K562 (cell line): ENCODE data around the gene DNAH1. TPM values are rescaled to one million over a fixed set of nuclear protein-coding genes. Genes with fewer than 3 reads are reported as not detected.

Experiments
- ATAC-seq: fragments of 200-7000 bp; cut with Tn5 transposase; 3 replicates; pipeline ENCODE4 v1.9.1; 2020; ENCODE audit warnings: moderate library complexity
- BruUV-seq: library from RNA; stranded (reverse); fragments of 400-500 nt; replicated peaks from 2 replicates; lab custom pipeline; 2021; lab: Mats Ljungman, UMichigan
- CTCF ChIA-PET: fragments of 300-600 bp; formaldehyde crosslinking; extraction: SDS; loops from one replicate; lab custom pipeline; 2021; ENCODE audit warnings: low intra/inter-chr PET ratio; lab: Yijun Ruan, JAX
- POLR2A ChIA-PET: fragments of 300-600, 350-650 bp; sonication (Branson Sonifier 250); formaldehyde crosslinking; extraction: SDS; loops from one replicate; lab custom pipeline; 2021; ENCODE audit warnings: antibody characterized with exemption, inconsistent platforms; lab: Yijun Ruan, JAX
- DNase-seq, 4 experiments: peaks; one replicate each; pipeline versions ENCODE4 v3.0.0 to v3.0.0-alpha.2; 2011 to 2018; ENCODE audit warnings: low spot score in 3 of 4, mixed read lengths in 3 of 4; ENCODE audit errors: extremely low read depth in 1 of 4
- FAIRE-seq: peaks from 2 replicates; lab custom pipeline; 2011; peaks lifted over from hg19 to GRCh38; lab: Jason Lieb, UNC
- H2AFZ ChIP-seq: 2 replicates; pipeline ENCODE4 v1.6.0; 2011; ENCODE audit warnings: low read depth, low read length, control low read depth, inconsistent platforms
- H3K27ac ChIP-seq: fragments of 200-600 bp; 3 replicates; pipeline ENCODE4 v1.8.0; 2011; ENCODE audit warnings: low read depth, mild to moderate bottlenecking, control low read depth, inconsistent platforms, low read length, moderate library complexity, mixed read lengths; ENCODE audit errors: extremely low read depth
- H3K27me3 ChIP-seq, 2 experiments: fragments of 300-600 bp in 1 of 2; 2 replicates in 1 of 2; 3 replicates in 1 of 2; pipeline versions ENCODE4 v1.6.0 to v1.8.0; 2011; ENCODE audit warnings: inconsistent platforms in 2 of 2, low read length in 2 of 2, mild to moderate bottlenecking in 1 of 2, mixed read lengths in 1 of 2, moderate library complexity in 1 of 2; ENCODE audit not compliant: control insufficient read depth in 2 of 2, insufficient read depth in 2 of 2
- H3K36me3 ChIP-seq: fragments of 300-600 bp; 3 replicates; pipeline ENCODE4 v1.8.0; 2011; ENCODE audit warnings: mild to moderate bottlenecking, low read length, inconsistent platforms; ENCODE audit not compliant: control insufficient read depth, insufficient read depth
- H3K4me1 ChIP-seq, 2 experiments: fragments of 200-600 bp in 1 of 2; replicated peaks in 1 of 2; 2 replicates in 1 of 2; 3 replicates in 1 of 2; pipeline versions ENCODE4 v1.5.1 to v1.8.0; 2011; ENCODE audit warnings: inconsistent platforms in 2 of 2, low read length in 2 of 2, mild to moderate bottlenecking in 1 of 2, mixed read lengths in 1 of 2, moderate library complexity in 1 of 2; ENCODE audit not compliant: control insufficient read depth in 2 of 2, insufficient read depth in 2 of 2
- H3K4me2 ChIP-seq: 2 replicates; pipeline ENCODE4 v1.6.1; 2011; ENCODE audit warnings: low read length, control low read depth, inconsistent platforms, mixed read lengths; ENCODE audit not compliant: insufficient read depth
- H3K4me3 ChIP-seq: fragments of 200-600 bp; sonication (generic), shearing (Covaris generic); 2 replicates; pipeline ENCODE4 v1.5.1; 2016; ENCODE audit warnings: control low read depth, inconsistent platforms
- H3K79me2 ChIP-seq: fragments of 200-600 bp; 3 replicates; pipeline ENCODE4 v1.8.0; 2011; ENCODE audit warnings: low read length, inconsistent platforms; ENCODE audit not compliant: control insufficient read depth, insufficient read depth
- H3K9ac ChIP-seq, 2 experiments: 2 replicates each; pipeline versions ENCODE4 v1.6.0 to v1.6.1; 2011; ENCODE audit warnings: low read depth in 2 of 2, low read length in 2 of 2, control low read depth in 1 of 2, inconsistent platforms in 1 of 2, mild to moderate bottlenecking in 1 of 2, mixed read lengths in 1 of 2; ENCODE audit not compliant: insufficient read depth in 1 of 2
- H3K9me1 ChIP-seq: one replicate; pipeline ENCODE4 v1.6.0; 2011; ENCODE audit warnings: inconsistent platforms, mild to moderate bottlenecking, low read length, moderate library complexity; ENCODE audit not compliant: control insufficient read depth, insufficient read depth
- H3K9me3 ChIP-seq: replicated peaks from 2 replicates; pipeline ENCODE4 v1.5.1; 2011; ENCODE audit warnings: low read depth, low read length, inconsistent platforms; ENCODE audit not compliant: control insufficient read depth, insufficient read depth
- H4K20me1 ChIP-seq: replicated peaks from 2 replicates; pipeline ENCODE4 v1.6.1; 2011; ENCODE audit warnings: low read length, inconsistent platforms, mixed read lengths; ENCODE audit not compliant: control insufficient read depth, insufficient read depth
- ATF3 ChIP-seq, 2 experiments: fragments of 450-650 bp in 1 of 2; sonication (generic) in 1 of 2; formaldehyde crosslinking in 1 of 2; IDR thresholded peaks in 1 of 2; conservative IDR thresholded peaks in 1 of 2; 2 replicates each; pipeline versions ENCODE4 v1.6.1 to v1.8.1; 2016 to 2023; ENCODE audit warnings: mild to moderate bottlenecking in 2 of 2, moderate library complexity in 2 of 2, inconsistent platforms in 1 of 2, missing genetic modification reagents in 1 of 2
- PREB ChIP-seq: sonication (generic); formaldehyde crosslinking; IDR thresholded peaks from 2 replicates; pipeline ENCODE4 v1.8.1; 2023; ENCODE audit warnings: mild to moderate bottlenecking, missing genetic modification reagents
- TCFL5 ChIP-seq: fragments of 250-450 bp; sonication (Bioruptor Pico); conservative IDR thresholded peaks from 2 replicates; pipeline ENCODE4 v1.6.1; 2021; ENCODE audit warnings: mild to moderate bottlenecking, moderate library complexity, matching md5 sums
- ZNF318 ChIP-seq, 2 experiments: fragments of 450-650 bp; IDR thresholded peaks; 2 replicates each; pipeline ENCODE4 v1.6.1; 2016; ENCODE audit warnings: mild to moderate bottlenecking in 2 of 2, borderline replicate concordance in 1 of 2, low read depth in 1 of 2, moderate library complexity in 1 of 2
- WGBS: fragments of 100-300 bp; shearing (Covaris generic); methylation state at CpG from one replicate; pipeline ENCODE4 v1.1.6; 2016; ENCODE audit warnings: low coverage, mixed read lengths; ENCODE audit not compliant: insufficient coverage; ENCODE audit errors: missing lambda C conversion rate; 5-methylcytosine and 5-hydroxymethylcytosine counted together
- in situ Hi-C: fragments of 300-500 bp; cut with MboI; formaldehyde crosslinking; loops from 4 replicates; pipeline ENCODE4 v1.15.0; 2018; ENCODE audit warnings: inconsistent platforms, mixed read lengths
- intact Hi-C: fragments of 100-400 bp; cut with micrococcal nuclease; formaldehyde crosslinking; loops from 2 replicates; pipeline ENCODE4 v1.14.2; 2022
- polyA plus RNA-seq, 8 experiments: library from polyadenylated mRNA; depleted of rRNA in 4 of 8; stranded (reverse) in 5 of 8; unstranded in 3 of 8; fragments of >200 nt; fragmentation: Nextera tagmentation in 2 of 8; fragmentation: Illumina TruSeq in 1 of 8; extraction: Ambion mirVana in 2 of 8; extraction: Trizol in 1 of 8; gene quantifications; 2 replicates each; pipeline versions ENCODE4 v1.2.1 to v1.2.3, GENCODE V29; 2011 to 2014; ENCODE audit warnings: inconsistent platforms in 1 of 8, missing spikeins in 1 of 8
- total RNA-seq, 7 experiments: library from RNA; depleted of rRNA in 6 of 7; stranded (reverse); fragments of >200 nt in 6 of 7; fragmentation: Illumina TruSeq in 2 of 7; extraction: Trizol in 2 of 7; gene quantifications; 2 replicates each; pipeline versions ENCODE4 v1.2.1 to v1.2.3, GENCODE V29; 2011 to 2021; ENCODE audit warnings: low replicate concordance in 1 of 7

Gene DNAH1
- total and polyA plus RNA-seq, 9 of the 15 experiments (the other 6 are each of a cell fraction or from before 2014, with no cell fraction given), result 0.04 to 0.84 (median 0.50) TPM

GRCh38 chr3:52343946-52344600 is 28.0 kb downstream of the DNAH1 start (continued):
- TF ChIP-seq PREB (CRISPR knock-in tag), result no peak

GRCh38 chr3:52345521-52346109 is 29.5 kb downstream of the DNAH1 start:
- H4K20me1 ChIP-seq, result no peaks in the 10 kb centered on the region
- no peak overlapping the region for H3K4me2 ChIP-seq
- no peak for DNase-seq
- ChIA-PET POLR2A (interaction anchor here (1.1 kb wide), 1 partner anchor 286 kb away, joined by 5 read pairs; no protein-coding TSS in a partner anchor), CTCF (no interaction called here)
- no peak overlapping the region for H3K9ac ChIP-seq
- no peaks in the 10 kb centered on the region for H3K9me3 ChIP-seq
- no peaks in the 10 kb centered on the region for H3K36me3 ChIP-seq
- no peak for FAIRE-seq
- WGBS, result 0% methylated on average over 3 of the region's 9 CpGs
- no peak overlapping the region for H2AFZ ChIP-seq
- no peaks in the 10 kb centered on the region for H3K9me1 ChIP-seq
- TF ChIP-seq TCFL5 (CRISPR knock-in tag) (no peak), ATF3 (IDR thresholded peaks at IDR 0.05) (0 out of 2 replicates have a peak, but pooled peaks have one; percentile 12), ATF3 (CRISPR knock-in tag; conservative IDR thresholded peaks at IDR 0.05) (no peak), ZNF318 (IDR thresholded peaks at IDR 0.05; ENCODE audit: borderline replicate concordance in 1 of 2, low read depth in 1 of 2) (no peak)
- TF ChIP-seq, all 486 proteins: peak for 1
- intact Hi-C loops, result no loop called here
- ATAC-seq, result no peak
- in situ Hi-C loops, result no loop called here
- Histone ChIP-seq H3K4me1 (no peaks in the 10 kb centered on the region; a peak in 1 of 5 replicates), H3K4me3 (no peak overlapping the region), H3K27ac (no peak overlapping the region), H3K27me3 (no peaks in the 10 kb centered on the region; a peak in 1 of 5 replicates), H3K79me2 (no peaks in the 10 kb centered on the region)
- no TSS peak for BruUV-seq
